ENCODE measurements around the gene COA6. TPM values are rescaled to one million over a fixed set of nuclear protein-coding genes. Genes with fewer than 3 reads are reported as not detected.

The COA6 gene
- total and polyA plus RNA-seq, 2 of the 13 experiments (the other 11 are each of a cell fraction or from before 2014, with no cell fraction given), result 32.4 to 104 TPM

DNA sequence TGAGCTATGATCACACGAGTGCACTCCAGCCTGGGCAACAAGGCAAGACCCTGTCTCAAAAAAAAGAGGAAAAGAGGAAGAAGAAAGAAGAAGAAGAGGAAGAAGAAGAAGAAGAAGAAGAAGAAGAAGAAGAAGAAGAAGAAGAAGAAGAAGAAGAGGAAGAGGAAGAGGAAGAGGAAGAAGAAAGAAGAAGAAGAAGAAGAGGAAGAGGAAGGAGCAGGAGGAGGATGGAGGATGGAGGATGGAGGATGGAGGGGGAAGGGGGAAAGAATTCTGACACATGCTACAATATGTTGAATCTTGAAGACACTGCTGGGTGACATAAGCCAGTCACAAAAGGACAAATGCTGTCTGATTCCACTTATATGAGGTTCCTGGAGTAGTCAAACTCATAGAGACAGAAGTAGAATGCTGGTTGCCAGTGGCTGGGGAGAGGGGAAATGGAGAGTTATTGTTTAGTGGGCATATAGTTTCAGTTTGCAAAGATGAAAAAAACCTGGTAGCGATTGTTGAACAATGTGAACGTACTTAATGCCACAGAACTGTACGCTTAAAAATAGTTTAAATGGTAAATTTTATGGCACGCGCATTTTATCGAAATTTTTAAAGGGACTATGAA is 47.3 kb upstream of the COA6 start:
- ChIA-PET POLR2A (interaction anchor here (3.0 kb wide), 1 partner anchor 48 kb away, joined by 37 read pairs; the partner anchor contains the start of gene COA6), CTCF (ENCODE audit: low intra/inter-chr PET ratio, low total read pairs) (interaction anchor here (1.4 kb wide), 1 partner anchor 17 kb away, joined by 3 read pairs; no protein-coding TSS in a partner anchor)
- ATAC-seq, result no peak
- Histone ChIP-seq H3K27me3 (ENCODE audit: control insufficient read depth in 1 of 2, insufficient read depth in 2 of 2, low read length in 2 of 2) (no peaks in the 10 kb centered on the region; a peak in 1 of 5 replicates), H3K36me3 (replicated peaks in 1 of 2; ENCODE audit: control insufficient read depth in 1 of 2, insufficient read depth in 2 of 2, low read length in 2 of 2) (no peaks in the 10 kb centered on the region), H2AFZ (ENCODE audit: low read length) (no peak overlapping the region), H3K4me3 (replicated peaks in 1 of 3; ENCODE audit: insufficient read depth in 1 of 3, low read depth in 2 of 3, low read length in 3 of 3) (no peak overlapping the region), H3K27ac (ENCODE audit: extremely low read length, insufficient read depth, low read length) (no peak overlapping the region), H3K4me1 (ENCODE audit: insufficient read depth, low read length) (peaks cover 56% of the 10 kb centered on the region), H3K4me2 (ENCODE audit: low read depth, low read length) (no peak overlapping the region), H3K79me2 (ENCODE audit: insufficient read depth, low read length) (no peaks in the 10 kb centered on the region), H3K9me3 (ENCODE audit: low read length) (no peaks in the 10 kb centered on the region), H4K20me1 (ENCODE audit: insufficient read depth, low read length) (no peaks in the 10 kb centered on the region), H3K9ac (ENCODE audit: insufficient read depth, low read depth, low read length) (no peak overlapping the region)
- 89% methylated on average over 7 of the region's 7 CpGs for WGBS (ENCODE audit: low lambda C conversion rate)
- BruUV-seq (replicated peaks), result no TSS peak
- in situ Hi-C loops (cut with HindIII; ENCODE audit: extremely low pct_ligation_motif_present, low pct_unique_long_range_greater_than_20kb) (no loop called here), intact Hi-C loops (cut with micrococcal nuclease; ENCODE audit: unreplicated experiment) (no loop called here)
- no peak for FAIRE-seq
- DNase-seq (ENCODE audit: low spot score), result no peak
- TF ChIP-seq, protein P1, sequence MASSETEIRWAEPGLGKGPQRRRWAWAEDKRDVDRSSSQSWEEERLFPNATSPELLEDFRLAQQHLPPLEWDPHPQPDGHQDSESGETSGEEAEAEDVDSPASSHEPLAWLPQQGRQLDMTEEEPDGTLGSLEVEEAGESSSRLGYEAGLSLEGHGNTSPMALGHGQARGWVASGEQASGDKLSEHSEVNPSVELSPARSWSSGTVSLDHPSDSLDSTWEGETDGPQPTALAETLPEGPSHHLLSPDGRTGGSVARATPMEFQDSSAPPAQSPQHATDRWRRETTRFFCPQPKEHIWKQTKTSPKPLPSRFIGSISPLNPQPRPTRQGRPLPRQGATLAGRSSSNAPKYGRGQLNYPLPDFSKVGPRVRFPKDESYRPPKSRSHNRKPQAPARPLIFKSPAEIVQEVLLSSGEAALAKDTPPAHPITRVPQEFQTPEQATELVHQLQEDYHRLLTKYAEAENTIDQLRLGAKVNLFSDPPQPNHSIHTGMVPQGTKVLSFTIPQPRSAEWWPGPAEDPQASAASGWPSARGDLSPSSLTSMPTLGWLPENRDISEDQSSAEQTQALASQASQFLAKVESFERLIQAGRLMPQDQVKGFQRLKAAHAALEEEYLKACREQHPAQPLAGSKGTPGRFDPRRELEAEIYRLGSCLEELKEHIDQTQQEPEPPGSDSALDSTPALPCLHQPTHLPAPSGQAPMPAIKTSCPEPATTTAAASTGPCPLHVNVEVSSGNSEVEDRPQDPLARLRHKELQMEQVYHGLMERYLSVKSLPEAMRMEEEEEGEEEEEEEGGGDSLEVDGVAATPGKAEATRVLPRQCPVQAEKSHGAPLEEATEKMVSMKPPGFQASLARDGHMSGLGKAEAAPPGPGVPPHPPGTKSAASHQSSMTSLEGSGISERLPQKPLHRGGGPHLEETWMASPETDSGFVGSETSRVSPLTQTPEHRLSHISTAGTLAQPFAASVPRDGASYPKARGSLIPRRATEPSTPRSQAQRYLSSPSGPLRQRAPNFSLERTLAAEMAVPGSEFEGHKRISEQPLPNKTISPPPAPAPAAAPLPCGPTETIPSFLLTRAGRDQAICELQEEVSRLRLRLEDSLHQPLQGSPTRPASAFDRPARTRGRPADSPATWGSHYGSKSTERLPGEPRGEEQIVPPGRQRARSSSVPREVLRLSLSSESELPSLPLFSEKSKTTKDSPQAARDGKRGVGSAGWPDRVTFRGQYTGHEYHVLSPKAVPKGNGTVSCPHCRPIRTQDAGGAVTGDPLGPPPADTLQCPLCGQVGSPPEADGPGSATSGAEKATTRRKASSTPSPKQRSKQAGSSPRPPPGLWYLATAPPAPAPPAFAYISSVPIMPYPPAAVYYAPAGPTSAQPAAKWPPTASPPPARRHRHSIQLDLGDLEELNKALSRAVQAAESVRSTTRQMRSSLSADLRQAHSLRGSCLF (CRISPR knock-in tag; IDR thresholded peaks at IDR 0.05; ENCODE audit: borderline replicate concordance), result no peak
- TF ChIP-seq MEF2D (CRISPR knock-in tag; IDR thresholded peaks at IDR 0.05) (no peak), NFATC3 (CRISPR knock-in tag; IDR thresholded peaks at IDR 0.05) (no peak), ZNF20 (CRISPR knock-in tag; IDR thresholded peaks at IDR 0.05) (no peak), RBM22 (optimal IDR thresholded peaks at IDR 0.05; ENCODE audit: low read length) (no peak), GTF2F1 (IDR thresholded peaks at IDR 0.05; ENCODE audit: low read length) (no peak), CHD4 (IDR thresholded peaks at IDR 0.05; ENCODE audit: borderline replicate concordance, low read length) (no peak), KDM3A (CRISPR knock-in tag; IDR thresholded peaks at IDR 0.05; ENCODE audit: low read depth) (no peak), ZNF788 (CRISPR knock-in tag; IDR thresholded peaks at IDR 0.05; ENCODE audit: borderline replicate concordance) (no peak)
- TF ChIP-seq, protein P2, sequence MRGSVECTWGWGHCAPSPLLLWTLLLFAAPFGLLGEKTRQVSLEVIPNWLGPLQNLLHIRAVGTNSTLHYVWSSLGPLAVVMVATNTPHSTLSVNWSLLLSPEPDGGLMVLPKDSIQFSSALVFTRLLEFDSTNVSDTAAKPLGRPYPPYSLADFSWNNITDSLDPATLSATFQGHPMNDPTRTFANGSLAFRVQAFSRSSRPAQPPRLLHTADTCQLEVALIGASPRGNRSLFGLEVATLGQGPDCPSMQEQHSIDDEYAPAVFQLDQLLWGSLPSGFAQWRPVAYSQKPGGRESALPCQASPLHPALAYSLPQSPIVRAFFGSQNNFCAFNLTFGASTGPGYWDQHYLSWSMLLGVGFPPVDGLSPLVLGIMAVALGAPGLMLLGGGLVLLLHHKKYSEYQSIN (CRISPR knock-in tag; IDR thresholded peaks at IDR 0.05; ENCODE audit: borderline replicate concordance), result no peak
- TF ChIP-seq, protein P3, sequence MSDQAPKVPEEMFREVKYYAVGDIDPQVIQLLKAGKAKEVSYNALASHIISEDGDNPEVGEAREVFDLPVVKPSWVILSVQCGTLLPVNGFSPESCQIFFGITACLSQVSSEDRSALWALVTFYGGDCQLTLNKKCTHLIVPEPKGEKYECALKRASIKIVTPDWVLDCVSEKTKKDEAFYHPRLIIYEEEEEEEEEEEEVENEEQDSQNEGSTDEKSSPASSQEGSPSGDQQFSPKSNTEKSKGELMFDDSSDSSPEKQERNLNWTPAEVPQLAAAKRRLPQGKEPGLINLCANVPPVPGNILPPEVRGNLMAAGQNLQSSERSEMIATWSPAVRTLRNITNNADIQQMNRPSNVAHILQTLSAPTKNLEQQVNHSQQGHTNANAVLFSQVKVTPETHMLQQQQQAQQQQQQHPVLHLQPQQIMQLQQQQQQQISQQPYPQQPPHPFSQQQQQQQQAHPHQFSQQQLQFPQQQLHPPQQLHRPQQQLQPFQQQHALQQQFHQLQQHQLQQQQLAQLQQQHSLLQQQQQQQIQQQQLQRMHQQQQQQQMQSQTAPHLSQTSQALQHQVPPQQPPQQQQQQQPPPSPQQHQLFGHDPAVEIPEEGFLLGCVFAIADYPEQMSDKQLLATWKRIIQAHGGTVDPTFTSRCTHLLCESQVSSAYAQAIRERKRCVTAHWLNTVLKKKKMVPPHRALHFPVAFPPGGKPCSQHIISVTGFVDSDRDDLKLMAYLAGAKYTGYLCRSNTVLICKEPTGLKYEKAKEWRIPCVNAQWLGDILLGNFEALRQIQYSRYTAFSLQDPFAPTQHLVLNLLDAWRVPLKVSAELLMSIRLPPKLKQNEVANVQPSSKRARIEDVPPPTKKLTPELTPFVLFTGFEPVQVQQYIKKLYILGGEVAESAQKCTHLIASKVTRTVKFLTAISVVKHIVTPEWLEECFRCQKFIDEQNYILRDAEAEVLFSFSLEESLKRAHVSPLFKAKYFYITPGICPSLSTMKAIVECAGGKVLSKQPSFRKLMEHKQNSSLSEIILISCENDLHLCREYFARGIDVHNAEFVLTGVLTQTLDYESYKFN (CRISPR knock-in tag; conservative IDR thresholded peaks at IDR 0.05), result no peak
- TF ChIP-seq, protein P4, sequence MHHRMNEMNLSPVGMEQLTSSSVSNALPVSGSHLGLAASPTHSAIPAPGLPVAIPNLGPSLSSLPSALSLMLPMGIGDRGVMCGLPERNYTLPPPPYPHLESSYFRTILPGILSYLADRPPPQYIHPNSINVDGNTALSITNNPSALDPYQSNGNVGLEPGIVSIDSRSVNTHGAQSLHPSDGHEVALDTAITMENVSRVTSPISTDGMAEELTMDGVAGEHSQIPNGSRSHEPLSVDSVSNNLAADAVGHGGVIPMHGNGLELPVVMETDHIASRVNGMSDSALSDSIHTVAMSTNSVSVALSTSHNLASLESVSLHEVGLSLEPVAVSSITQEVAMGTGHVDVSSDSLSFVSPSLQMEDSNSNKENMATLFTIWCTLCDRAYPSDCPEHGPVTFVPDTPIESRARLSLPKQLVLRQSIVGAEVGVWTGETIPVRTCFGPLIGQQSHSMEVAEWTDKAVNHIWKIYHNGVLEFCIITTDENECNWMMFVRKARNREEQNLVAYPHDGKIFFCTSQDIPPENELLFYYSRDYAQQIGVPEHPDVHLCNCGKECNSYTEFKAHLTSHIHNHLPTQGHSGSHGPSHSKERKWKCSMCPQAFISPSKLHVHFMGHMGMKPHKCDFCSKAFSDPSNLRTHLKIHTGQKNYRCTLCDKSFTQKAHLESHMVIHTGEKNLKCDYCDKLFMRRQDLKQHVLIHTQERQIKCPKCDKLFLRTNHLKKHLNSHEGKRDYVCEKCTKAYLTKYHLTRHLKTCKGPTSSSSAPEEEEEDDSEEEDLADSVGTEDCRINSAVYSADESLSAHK (CRISPR knock-in tag; IDR thresholded peaks at IDR 0.05; ENCODE audit: borderline replicate concordance), result no peak

Data from HepG2 (cell line).